ENCODE measurements around the gene DPY19L2. TPM values are rescaled to one million over a fixed set of nuclear protein-coding genes. Genes with fewer than 3 reads are reported as not detected.
A peak's percentile ranks its signal among the peaks of the same experiment; 100 is the strongest.
"Not testable (repeated sequence)": the region's sequence is repeated elsewhere in the genome, so short reads cannot be mapped to it uniquely, and the experiment has no call there.

The DPY19L2 gene
- polyA plus RNA-seq, 1 donor: 92.3 TPM

DNA sequence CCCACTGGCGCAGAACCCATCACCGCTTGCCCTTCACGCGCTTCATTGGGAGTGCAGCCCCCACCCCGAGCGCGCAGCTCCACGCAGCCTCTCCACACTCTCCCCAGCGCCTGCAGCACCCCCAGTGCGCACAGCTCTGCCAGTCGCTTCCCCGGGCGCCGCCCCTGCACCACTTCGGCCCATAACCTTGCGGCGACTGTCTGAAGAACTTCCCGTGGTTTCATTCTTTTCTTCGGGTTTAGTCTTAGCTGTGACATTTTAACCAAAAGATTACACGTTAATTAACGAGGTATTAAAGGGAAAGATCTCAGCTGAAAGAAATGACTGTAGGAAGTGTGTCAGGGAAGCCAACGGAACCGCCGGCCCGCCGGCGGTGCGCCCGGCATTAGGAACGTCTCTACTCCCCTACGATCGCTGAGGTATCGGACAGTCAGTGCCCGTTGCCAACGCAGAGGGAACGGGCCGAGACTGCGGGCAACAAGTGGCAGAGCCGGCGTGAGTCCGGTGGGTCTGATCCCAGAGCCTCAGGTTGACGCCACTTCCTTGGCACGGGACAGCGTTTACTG, 590 bp upstream of the DPY19L2 start:
- DNase-seq: peak; percentile 21

DNA sequence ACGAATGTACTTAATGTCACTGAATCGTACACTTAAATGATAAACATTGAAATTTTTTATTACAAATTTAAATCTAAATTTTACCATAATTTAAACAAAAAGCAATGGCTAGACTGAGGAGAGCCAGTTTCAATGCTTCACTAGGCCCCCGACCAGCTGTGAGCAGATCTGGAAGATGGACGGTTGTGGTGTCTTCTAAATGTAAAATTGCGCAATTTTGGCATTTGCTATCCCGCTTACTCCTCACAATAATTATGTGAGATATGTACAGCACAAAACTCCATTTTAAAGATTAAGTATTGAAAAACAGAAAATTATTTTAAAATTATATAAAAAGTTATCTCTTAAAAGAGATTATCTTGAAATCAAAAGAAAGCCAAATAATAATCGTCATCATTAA, 5.3 kb downstream of the DPY19L2 start:
- DNase-seq: not testable (repeated sequence)

DNA sequence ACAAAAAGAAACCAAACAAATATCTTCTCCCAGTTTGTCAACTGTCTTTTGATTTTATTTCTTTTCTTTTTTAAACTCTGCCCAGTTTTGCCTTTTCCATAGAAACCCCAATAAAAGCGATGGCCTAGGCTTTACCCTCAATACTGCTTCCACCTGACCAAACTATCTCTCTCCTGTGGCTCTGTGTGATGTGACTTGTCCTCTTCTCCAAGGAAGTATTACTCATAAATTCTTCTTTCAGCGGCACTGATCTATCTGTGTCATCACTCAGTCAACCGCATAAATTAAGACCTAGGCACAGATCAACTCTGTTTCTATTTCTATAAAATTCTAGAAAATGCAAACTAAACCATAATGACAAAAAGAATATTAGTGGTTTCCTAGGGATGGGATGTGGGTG, 9.8 kb downstream of the DPY19L2 start:
- DNase-seq: not testable (repeated sequence)

DNA sequence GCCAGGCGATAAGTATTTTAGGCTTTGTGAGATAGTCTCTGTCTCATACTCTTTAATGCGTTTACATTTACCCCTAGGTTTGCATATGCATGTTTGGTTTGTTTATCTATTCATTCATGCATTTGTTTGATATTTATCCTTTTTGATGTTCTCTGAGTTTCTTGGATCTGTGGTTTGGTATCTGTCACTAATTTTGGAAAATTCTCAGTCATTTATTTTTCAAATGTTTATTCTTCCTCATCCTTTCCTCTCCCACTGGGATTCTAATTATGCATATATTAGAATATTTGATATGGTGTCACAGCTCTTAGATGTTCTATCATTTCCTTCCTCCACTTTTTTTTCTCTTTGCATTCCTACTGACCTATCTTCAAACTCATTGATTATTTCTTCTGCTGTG, 11.9 kb downstream of the DPY19L2 start:
- not testable (repeated sequence) for DNase-seq

DNA sequence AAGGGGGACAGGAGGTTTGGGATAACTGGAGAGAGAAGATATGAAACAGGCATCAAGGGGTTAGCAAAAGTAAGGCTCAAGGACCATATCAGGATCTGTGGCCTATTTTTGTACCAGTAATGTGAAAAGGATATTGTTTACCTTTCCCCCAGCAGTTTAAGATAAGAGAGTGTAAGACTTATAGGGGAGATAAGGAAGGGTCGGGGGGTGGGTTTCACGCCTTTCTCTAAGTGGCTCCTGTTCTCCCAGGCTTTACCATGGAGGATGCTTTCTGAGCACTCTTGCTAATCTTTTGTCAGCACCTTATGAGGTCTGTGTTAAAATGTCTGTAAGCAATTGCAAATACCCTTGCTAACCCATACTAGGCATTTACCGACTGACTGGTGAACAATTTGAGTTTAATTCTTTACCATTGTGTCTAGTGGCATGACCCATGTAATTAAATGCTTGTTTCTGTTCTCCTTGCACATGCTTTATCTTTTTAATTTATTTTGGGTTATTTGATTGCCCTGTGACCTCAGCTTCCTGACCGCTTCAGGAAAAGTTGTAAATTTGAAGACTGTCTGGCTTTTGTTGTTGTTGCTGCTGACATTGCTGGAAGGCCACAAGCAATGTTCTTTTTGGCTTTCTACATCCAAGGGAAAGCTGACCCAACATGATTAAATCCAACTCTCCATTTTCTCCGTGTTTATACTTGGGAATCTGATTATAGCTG, 12.6 kb downstream of the DPY19L2 start:
- DNase-seq: not testable (repeated sequence)

DNA sequence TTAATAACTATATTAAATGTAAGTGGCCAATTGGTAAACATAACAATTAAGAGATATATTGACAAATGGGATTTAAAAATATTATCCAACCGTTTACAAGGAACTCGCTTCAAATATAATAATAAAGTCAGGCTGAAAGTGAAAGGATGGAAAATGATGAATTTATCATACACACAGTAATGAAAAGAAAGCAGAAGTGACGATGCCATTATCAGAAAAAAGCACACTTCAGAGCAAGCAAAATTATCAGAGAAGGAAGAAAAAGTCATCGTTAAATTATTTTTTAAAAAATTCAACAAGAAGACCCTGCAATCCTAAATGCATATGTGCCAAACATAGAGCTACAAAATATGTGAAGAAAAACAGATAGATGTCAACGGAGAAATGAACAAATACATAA, 13.8 kb downstream of the DPY19L2 start:
- not testable (repeated sequence) for DNase-seq

DNA sequence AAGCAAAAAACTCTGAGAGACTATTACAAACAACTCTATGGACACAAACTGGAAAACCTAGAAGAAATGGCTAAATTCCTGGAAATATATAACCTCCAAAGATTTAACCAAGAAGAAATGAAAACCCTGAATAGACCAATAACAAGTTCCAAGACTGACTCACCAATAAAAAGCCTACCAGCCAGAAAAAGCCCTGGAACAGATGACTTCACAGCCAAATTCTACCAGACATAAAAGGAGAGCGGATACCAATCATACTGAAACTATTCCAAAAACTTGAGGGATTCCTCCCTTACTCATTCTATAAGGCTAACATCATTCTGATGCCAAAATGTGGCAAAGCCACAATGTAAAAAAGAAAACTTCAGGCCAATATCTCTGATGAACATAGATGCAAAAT, 18.8 kb downstream of the DPY19L2 start:
- DNase-seq: not testable (repeated sequence)

DNA sequence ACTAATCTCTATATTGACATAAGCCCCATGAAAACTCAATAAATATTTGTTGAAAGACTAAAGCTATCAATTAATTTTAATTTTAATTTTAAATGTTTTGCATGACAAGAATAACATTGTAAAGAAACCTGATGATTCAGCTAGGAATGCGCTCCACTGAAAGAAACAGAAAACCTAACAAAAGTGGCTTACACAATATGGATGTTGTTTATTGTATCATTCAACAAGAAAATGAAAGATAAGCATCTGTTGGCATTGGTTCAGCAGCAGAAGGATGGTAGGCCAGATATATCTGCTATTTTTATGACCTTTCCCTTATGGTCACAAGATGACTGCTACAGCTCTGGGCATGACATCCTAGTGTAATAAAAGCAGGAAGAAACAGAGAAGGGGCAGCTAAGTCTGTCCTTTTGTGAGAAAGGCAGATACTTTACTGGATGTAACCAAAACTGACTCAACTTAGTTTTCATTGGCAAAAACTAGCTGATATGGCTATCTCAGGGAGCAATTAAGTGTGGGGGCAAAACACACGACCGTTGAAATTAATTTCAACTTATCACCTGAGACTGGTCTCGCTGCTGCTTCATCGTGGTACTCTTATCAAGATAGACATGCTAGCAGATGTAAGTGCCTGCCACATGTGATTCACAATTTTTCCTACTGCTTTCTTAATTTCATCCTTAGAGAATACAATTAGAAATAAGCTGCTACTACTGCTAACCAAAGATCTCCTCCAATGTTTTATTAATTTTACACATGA, 24.7 kb downstream of the DPY19L2 start:
- DNase-seq: not testable (repeated sequence)

DNA sequence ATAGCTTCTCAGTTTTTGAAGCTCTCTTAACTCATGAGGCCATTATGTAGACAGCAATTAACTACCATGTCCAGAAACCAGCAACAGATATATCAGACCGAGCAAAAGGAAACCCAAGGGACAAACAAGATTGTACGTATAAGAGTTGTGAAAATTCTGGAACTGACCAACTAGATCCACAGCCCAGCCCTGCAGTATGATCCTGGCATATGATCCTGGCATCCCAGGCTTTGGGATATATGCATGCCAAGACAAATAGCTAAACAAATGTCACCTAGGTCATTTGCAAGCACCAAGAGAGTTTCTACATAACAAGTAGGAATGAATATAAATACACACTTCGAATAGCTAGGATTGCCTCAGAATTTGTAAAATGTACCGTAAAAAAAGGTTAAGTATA, 44.0 kb downstream of the DPY19L2 start:
- DNase-seq: not testable (repeated sequence)

DNA sequence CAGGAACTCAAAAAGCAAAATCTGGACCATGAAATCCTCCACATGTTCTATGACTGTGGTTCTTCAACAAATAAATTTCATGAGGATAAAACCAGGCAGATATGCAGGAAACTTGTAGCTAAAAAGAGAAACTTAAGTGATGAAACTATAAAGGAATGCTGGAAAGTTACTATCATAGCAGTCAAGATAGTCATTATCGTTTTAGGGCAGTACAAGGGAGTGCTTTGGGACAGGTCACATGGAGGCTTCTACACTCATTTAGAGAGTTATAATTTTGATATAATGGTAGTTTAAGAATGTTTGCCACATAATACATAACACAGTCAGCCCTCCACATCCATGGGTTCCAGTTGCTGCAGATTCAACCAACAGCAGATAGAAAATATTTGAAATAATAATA, 52.7 kb downstream of the DPY19L2 start:
- not testable (repeated sequence) for DNase-seq

DNA sequence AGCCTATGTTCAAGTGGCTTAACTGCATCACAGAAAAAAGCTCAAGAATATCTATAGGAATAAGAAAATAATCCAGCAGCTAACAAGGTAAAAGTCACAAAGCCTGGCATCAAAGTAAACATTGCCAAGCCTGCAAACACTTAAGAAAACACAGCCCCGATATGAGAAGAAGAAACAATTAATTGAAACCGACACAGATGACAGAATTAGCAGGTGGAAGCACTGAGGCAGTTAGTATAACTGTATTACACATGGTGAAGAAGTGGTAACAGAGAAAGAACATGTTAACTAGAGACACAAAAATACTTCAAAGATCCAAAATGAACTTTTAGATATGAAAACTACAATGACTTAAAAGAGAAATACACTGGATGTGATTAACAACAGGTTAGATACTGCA, 57.0 kb downstream of the DPY19L2 start:
- not testable (repeated sequence) for DNase-seq

DNA sequence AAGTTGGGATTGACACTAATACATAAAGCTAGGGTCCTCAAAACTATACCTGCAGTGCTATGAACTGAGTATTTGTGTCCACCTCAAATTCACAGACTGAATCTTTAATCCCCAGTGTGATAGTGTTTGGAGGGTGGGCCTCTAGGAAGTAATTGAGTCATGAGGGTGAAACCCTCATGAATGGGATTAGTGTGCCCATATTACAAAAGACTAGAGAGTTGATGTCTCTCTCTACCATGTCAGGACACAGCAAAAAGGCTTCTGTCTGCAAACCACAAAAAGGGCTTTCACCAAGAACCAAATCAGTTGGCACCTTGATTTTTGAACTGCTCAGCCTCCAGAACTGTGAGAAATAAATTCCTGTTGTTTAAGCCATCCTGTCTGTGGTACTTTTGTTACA, 59.0 kb downstream of the DPY19L2 start:
- DNase-seq: not testable (repeated sequence)

DNA sequence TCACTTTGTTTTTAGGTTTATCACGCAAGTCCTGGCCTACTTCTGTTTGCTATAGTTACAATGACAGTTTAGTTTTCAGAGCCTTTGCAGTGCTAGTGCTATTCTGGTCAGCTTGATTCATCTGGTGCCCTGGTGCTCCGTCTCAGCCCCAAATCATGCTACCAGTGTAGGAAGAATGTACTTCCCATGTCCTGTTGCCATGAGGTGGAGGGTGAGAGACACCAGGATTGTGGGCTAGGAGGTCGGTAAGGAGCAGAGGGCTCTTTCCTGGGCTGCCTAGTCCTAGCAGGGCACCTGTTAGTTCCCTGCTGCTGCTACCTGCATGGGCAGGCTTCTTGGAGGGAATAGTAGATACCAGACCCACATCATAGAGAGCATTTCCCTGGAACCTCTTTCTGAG, 63.3 kb downstream of the DPY19L2 start:
- DNase-seq: not testable (repeated sequence)

DNA sequence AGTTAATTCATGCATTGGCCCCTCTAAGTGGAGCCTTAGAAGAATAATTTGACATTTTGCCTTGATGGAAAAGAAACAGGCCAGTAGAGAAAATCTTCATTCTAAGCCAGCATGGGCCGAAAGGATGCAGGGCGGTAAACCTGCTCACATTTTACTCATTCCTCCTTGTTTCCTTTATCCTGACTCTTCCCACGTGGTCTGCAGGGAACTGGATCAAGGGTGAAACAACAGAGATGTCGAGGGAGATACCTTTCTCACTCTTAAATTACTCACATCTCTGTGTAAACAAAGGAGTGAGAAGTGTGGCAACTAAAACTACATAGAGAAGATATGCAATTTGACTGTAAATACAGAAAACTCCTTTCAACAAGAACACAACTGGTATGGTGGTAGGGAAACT, 73.5 kb downstream of the DPY19L2 start:
- not testable (repeated sequence) for DNase-seq

DNA sequence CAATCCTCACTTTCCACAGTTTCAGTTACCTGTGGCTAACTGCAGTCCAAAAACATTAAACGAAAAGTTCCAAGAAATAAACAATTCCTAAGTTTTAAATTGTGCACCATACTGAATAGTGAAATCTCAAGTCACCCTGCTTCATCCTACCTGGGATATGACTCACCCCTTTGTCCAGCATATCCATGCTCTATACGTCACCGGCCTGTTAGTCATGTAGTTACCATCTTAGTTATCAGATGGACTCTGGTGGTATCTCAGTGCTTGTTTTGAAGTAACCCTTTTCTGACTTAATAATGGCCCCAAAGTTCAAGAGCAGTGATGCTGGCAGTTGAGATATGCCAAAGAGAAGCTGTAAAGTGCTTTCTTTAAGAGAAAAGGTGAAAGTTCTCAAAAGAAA, 83.9 kb downstream of the DPY19L2 start:
- DNase-seq: not testable (repeated sequence)

DNA sequence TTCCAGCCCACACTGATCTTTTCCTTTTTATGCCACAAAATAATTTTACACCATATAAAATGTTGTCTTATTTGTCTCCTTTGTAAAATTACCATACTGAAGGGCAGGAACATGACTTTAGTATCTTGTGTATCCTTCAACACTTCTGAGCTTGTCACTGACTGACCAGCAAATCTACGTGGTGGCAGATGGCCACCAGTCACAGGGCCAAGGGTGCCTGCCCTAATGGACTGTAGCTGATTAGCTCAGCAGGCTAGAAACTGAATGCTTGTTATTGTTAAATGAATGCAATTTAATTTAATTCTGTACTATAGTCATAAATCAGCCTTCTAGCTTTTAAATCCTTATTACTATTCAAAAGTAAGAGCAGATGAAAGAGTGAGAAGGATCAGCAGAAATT, 85.0 kb downstream of the DPY19L2 start:
- DNase-seq: not testable (repeated sequence)

DNA sequence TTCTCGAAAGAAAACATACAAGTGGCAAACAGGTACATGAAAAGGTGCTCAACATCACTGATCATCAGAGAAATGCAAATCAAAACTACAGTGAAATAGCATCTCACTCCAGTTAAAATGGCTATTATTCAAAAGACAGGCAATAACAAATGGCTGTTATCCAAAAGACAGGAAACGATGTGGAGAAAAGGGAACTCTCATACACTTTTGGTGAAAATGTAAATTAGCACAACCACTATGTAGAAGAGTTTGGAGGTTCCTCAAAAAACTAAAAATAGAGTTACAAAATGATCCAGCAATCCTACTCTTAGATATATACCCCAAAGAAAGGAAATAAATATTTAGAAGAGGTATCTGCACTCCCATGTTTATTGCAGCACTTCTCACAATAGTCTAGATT, 90.7 kb downstream of the DPY19L2 start:
- not testable (repeated sequence) for DNase-seq

DNA sequence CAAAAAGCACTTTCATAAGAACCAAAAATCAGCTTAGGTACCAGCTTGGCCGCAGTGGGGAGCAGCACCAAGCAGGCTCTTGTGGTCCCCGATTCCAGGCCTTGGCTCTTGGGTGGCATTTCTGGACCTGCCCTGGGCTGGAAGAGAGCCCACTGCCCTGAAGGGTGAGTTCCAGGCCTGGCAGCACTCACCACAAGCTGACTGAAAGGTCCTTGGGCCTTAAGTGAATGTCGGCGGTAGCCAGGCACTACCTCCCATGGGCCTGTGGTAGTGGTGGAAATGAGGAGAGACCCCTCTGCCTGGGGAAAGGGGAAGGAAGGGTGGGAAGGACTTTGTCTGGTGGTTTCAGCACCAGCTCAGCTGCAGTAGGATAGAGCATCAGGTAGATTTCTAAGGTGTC, 96.3 kb downstream of the DPY19L2 start:
- DNase-seq: not testable (repeated sequence)

DNA sequence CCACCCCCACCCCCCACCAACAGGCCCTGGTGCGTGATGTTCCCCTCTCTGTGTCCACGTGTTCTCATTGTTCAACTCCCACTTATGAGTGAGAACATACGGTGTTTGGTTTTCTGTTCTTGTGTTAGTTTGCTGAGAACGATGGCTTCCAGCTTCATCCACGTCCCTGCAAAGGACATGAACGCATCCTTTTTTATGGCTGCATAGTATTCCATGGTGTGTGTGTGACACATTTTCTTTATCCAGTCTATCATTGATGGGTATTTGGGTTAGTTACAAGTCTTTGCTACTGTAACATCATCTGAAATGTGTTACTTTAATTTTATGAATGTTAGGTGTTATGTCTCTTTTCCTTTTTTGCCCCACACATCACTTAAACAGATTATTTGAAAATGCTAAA, 109.8 kb downstream of the DPY19L2 start:
- DNase-seq: not testable (repeated sequence)

DNA sequence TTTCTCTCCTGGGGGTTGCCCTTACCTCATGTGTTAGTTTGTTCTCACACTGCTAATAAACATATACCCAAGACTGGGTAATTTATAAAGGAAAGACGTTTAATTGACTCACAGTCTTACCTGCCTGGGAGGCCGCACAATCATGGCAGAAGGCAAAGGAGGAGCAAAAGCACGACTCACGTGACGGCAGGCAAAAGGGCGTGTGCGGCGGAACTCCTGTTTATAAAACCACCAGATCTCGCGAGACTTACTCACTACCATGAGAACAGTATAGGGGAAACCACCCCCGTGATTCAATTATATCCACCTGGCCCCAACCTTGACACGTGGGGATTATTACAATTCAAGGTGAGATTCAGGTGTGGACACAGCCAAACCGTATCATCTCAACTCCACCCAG, 116.9 kb downstream of the DPY19L2 start:
- not testable (repeated sequence) for DNase-seq

DNA sequence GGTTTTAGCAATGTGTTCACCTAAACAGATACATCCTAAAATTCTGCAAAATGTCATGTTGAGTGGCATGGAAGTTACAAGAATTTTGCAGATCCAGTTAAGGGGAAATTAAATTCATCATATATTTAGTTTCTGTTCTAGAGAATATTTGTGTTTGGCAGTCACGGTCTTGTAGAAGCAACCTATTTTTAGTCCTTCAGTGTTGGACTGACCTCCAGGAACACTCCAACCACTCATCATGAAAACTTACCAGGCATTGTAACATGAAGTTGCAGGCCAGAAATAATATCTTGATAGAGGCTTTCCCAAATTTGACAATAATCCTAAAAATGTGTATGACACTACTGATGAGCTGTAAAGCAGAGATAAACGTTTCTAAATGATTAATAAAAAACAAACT, 119.3 kb downstream of the DPY19L2 start:
- not testable (repeated sequence) for DNase-seq

DNA sequence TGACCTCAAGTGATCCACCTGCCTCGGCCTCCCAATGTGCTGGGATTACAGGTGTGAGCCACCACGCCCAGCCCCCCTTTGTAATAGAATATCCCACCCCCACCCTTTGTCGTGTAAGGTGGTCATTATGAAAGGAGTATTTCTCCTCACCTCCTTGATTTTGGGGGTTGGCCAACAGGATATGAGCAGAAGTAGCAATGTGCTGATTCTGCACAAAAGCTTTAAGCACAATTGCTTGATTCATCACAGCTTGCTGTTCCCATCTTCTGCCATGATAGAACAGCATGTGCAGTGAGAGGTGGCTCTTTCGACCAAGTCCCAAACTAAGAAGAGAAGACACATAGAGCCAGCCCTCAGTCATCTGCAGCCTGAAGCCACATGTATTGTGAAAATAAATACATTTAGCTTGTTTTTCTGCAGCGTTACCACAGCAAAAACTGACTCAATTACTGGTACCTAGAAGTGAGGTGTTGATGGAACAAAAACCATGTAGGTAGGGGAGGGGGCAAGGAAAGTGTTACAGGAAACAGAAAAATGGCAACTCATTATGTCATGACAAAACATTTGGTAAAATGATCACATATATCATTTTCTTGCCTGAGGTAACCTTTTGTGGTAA, 122.9 kb downstream of the DPY19L2 start:
- DNase-seq: not testable (repeated sequence)

DNA sequence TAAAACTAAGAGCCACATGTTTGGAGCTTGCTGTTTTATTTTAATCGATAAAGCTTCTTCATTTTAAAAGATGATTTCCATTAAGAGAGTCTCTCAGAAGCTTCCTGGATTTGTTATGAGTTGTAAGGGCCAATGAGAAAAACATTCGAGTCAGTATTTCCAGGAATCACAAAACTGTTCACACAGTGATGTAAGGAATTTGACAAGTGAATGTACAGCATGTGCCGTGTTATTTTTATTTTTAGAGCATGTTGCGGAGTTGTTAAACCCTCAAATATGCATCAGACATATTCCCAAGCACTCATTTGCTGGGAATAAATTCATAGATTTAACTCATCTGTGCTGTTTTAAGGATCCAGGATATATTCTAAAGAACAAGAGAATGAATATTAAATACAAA, 129.6 kb downstream of the DPY19L2 start:
- DNase-seq: not testable (repeated sequence)
